Kidney tubule cell (primary cell): ENCODE measurements around the gene ORAI3.

ENCODE experiments used
- DNase-seq: peaks from one replicate; pipeline ENCODE4 v3.0.0-alpha.2; 2018; ENCODE audit warnings: low spot score

ORAI3 gene

GRCh38 chr16:30924076-30924912 is 24.6 kb upstream of the ORAI3 start:
- DNase-seq: no peak

DNA sequence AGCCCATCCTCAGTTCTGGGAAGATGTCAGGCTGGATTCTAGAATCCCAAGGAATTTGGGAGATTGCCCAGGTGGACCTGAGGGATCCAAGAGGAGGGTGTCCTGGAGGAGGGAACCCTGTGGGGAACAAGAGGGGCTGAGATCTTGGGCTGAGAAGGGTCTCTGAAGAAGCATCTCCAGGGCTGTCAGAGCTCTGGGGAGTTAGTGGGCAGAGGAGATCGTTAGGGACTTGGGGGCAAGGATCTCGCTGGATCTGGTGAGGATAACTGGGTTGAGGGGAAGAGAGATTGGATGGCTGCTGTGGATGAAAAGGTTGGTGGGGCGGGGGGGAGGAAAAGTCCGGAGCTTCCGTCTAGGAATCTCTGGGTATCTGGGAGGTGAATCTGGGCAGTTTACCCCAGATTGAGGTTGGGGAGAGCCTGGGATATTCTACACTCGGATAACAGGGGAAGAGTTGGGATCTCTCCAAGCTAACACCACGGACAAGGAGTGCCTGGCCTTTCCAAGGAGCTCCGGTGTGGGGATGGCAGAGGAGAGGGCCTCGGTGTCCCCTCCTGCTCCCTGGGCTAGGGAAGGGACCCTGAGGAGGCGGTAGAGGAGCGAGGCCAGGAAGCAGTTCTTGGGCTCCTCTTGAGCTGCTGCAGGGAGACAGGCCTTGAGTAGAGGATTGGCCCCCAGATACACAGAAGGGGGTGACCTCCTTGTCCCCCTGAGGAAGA is 23.8 kb upstream of the ORAI3 start:
- no peak for DNase-seq

DNA sequence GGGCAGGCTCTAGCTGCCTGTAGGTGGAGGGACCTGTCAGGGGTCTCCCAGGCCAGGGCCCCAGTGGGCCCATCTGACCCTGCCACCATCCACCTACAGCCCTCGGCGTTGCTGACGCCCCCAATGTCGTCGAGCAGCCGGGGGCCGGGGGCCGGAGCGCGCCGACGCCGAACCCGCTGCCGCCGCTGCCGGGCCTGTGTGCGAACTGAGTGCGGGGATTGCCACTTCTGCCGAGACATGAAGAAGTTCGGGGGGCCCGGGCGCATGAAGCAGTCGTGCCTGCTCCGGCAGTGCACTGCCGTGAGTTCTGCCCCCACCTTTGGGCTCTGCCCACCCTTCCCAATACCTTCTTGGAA is 23.3 kb upstream of the ORAI3 start:
- DNase-seq: no peak

- no peak for DNase-seq
Observed at GRCh38 chr16:30925995-30926811, 22.7 kb upstream of the ORAI3 start.

GRCh38 chr16:30926937-30927788 is 21.7 kb upstream of the ORAI3 start:
- no peak for DNase-seq

DNA sequence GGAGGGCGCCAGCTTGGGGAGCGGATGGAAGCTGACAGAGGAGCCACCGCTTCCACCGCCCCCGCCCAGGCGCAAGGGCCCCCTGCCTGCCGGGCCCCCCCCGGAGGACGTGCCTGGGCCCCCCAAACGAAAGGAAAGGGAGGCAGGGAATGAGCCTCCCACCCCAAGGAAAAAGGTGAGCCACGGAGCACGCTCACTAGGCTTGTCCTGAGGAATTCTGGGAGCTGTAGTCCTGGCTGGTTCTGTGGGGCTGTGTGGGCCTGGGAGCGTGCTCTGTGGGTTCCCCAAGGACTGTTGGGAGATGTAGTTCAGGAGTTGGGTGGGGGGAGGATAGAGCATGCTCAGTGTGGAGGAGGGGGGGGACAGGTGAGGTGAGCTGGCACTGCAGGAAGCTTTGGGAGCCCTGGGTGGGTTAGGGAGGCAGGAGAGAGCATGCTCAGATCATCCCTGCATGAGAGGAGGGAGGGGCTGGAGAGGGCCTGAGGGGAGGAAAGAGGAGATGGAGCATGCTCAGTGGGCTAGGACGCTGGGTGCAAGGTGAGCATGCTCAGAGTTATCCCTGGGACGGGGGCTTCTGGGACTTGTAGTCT is 21.0 kb upstream of the ORAI3 start:
- DNase-seq: peak; percentile 49

DNA sequence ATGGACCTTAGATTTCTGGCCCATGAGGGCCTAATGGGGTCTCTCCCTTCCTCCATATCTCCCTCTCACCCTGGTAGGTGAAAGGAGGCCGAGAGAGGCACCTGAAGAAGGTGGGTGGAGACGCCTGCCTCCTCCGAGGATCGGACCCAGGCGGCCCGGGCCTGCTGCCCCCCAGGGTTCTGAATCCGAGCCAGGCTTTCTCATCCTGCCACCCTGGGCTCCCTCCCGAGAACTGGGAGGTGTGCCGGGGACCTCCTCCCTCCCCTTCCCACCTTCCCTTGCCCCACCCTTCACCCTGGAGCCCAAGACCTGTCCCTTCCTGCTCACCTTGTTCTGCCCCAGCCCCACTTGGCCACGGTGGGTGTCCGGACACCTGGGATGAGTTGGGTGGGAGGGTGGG is 20.5 kb upstream of the ORAI3 start:
- no peak for DNase-seq

DNA sequence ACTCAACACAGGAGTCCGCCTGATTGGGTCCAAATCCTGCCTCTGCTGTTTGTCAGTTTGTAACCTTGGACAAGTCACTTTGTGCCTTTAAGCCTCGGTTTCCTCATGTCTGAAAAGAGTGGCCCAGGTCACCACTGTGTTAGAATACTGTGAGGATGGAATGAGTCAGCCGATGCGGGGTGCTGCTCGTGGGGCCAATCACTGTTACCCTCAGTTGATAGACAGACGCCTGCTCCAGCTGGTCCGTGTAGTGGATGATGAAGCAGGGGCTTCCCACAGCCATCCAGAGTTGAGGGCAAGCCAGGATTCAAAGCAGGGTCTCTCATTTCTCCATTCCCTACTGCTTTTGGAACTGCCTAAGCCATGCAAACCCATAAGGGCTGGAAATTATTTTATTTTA is 19.7 kb upstream of the ORAI3 start:
- DNase-seq: no peak

DNA sequence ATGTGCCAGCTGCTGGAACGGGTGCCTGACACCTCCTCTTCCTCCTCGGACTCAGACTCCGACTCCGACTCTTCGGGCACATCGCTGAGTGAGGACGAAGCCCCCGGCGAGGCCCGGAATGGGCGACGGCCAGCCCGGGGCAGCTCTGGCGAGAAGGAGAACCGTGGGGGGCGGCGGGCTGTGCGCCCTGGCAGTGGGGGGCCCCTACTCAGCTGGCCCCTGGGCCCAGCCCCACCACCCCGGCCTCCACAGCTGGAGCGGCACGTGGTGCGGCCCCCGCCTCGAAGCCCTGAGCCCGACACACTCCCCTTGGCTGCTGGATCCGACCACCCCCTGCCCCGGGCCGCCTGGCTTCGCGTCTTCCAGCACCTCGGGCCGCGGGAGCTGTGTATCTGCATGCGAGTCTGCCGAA is 18.7 kb upstream of the ORAI3 start:
- no peak for DNase-seq

GRCh38 chr16:30931068-30931650 is 17.7 kb upstream of the ORAI3 start:
- no peak for DNase-seq

GRCh38 chr16:30934827-30935557 is 13.9 kb upstream of the ORAI3 start:
- DNase-seq: peak; percentile 51

- no peak for DNase-seq
Observed at GRCh38 chr16:30937692-30938091, 11.2 kb upstream of the ORAI3 start.

DNA sequence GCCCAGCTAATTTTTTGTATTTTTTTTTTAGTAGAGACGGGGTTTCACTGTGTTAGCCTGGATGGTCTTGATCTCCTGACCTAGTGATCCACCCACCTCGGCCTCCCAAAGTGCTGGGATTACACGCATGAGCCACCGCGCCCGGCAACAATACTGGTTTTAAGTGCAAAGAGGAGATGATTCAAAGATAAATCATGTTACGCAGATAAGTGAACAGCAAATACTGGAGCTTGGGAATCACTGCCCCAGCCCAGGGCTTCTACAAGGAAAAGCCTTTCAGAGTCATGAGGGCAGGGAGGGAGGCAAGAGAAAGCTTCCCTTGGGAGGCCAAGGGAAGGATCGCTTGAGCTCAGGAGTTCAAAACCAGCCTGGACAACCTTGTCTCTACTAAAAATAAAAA is 9.3 kb upstream of the ORAI3 start:
- peak; percentile 31 for DNase-seq

DNA sequence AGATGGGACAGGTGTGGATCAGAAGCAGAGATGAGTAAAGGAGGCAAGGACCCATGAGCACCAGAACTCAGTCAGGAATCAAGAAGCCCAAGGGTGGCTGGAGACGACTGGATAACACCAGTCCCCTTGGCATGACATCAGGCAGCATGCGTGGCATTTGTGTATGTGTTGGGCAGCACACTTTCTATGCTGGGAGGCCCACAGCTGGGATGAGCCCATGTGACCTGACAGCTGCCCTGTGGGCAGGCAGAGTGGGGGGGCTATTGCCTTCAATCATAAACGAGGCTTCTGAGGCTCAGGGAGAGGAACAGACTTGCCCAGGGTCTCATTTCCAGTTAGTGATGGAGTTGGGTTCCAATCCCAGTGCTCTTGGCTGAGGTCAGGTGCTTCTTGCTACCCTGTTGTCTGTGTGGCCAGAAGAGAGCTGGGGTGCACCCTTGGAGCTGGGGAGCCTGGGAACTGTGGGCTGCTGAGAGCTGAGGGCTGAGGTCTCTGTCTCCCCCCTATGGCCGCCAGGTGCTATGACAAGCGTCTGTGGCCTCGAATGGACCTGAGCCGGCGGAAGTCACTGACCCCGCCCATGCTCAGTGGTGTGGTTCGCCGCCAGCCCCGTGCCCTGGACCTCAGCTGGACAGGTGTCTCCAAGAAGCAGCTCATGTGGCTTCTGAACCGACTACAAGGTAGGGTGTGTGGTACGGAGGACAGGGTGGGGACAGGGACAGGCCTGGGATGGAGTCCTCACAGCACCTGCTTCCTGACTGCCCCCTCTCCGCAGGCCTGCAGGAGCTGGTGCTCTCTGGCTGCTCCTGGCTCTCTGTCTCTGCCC is 7.1 kb upstream of the ORAI3 start:
- DNase-seq: peak; percentile 82

GRCh38 chr16:30942426-30942806 is 6.5 kb upstream of the ORAI3 start:
- peak; percentile 24 for DNase-seq

- DNase-seq: no peak
Observed at GRCh38 chr16:30944352-30944751, 4.5 kb upstream of the ORAI3 start.

DNA sequence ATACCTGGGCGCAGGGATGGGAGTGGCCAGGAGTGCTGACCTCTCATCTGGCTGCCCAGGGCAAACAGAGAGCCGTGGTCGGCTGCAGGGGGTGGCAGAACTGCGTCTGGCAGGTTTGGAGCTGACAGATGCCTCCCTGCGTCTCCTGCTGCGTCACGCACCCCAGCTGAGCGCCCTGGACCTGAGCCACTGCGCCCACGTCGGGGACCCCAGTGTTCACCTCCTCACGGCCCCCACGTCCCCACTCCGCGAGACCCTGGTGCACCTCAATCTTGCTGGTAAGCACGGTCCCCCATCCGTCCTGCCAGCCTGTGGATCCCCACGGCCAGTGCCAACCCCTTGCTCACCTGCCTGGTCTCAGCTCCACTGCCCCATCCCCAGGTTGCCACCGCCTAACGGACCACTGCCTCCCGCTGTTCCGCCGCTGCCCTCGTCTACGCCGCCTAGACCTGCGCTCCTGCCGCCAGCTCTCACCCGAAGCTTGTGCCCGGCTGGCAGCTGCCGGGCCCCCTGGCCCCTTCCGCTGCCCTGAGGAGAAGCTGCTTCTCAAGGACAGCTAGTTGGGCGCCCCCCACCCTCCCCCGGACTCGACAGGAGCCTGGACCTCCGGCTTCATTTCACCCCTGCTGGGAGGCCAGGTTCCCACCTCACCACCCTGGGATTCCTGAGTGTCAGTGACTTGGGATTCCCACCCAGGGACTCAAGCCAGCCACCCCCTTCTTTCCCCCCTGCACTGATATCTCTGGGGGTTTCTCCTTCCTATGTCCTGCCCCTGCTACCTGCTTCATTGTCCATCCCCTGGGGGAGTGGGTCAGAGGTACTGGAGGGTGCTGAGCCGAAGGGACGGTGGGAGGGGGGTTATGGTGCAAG is 2.0 kb upstream of the ORAI3 start:
- DNase-seq: no peak

DNA sequence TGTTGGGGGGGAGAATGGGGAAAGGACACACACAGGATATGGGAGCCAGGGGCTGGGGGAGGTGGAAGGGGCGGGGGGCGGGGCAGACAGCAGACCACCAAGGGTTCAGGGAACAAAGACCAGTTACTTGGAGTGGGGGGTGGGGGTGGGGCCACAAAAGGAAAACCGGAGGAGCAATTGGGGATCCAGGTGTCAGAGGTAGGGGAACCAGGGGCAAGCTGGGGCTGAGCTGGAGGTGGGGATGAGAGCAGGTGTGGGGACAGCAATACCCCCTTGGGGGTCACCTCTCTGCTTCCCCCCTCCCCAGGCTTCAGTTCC is 1.4 kb upstream of the ORAI3 start:
- DNase-seq: no peak
